H9 (cell line): ENCODE measurements around the gene RHEBL1. TPM values are rescaled to one million over a fixed set of nuclear protein-coding genes. Genes with fewer than 3 reads are reported as not detected.

Source experiments
- DNase-seq: peaks from one replicate; pipeline ENCODE4 v3.0.0-alpha.2; 2017
- H2AFZ ChIP-seq: one replicate; pipeline ENCODE4 v1.6.1; 2013; ENCODE audit warnings: mild to moderate bottlenecking, low read length, control low read depth, moderate library complexity
- H2AK5ac ChIP-seq: 2 replicates; pipeline ENCODE4 v1.6.1; 2013; ENCODE audit warnings: low read length, control low read depth, mixed read lengths; ENCODE audit not compliant: insufficient read length
- H2BK120ac ChIP-seq: one replicate; pipeline ENCODE4 v1.6.1; 2013; ENCODE audit warnings: low read depth, mild to moderate bottlenecking, low read length, control low read depth, inconsistent platforms; ENCODE audit not compliant: poor library complexity, severe bottlenecking
- H2BK12ac ChIP-seq: 2 replicates; pipeline ENCODE4 v1.6.1; 2013; ENCODE audit warnings: low read length, control low read depth, mixed read lengths, low read depth; ENCODE audit not compliant: insufficient read length
- H2BK15ac ChIP-seq: 2 replicates; pipeline ENCODE4 v1.6.1; 2013; ENCODE audit warnings: low read depth, low read length, control low read depth
- H2BK20ac ChIP-seq: one replicate; pipeline ENCODE4 v1.6.1; 2013; ENCODE audit warnings: low read depth, mild to moderate bottlenecking, low read length, control low read depth, inconsistent platforms; ENCODE audit not compliant: poor library complexity, severe bottlenecking
- H2BK5ac ChIP-seq: 2 replicates; pipeline ENCODE4 v1.6.1; 2013; ENCODE audit warnings: low read length, control low read depth, mixed read lengths; ENCODE audit not compliant: insufficient read length
- H3K14ac ChIP-seq: 2 replicates; pipeline ENCODE4 v1.6.1; 2013; ENCODE audit warnings: low read length, control low read depth; ENCODE audit not compliant: insufficient read depth
- H3K18ac ChIP-seq: 2 replicates; pipeline ENCODE4 v1.6.1; 2013; ENCODE audit warnings: low read depth, mild to moderate bottlenecking, mixed read lengths, low read length, control low read depth; ENCODE audit not compliant: insufficient read length
- H3K23ac ChIP-seq: 2 replicates; pipeline ENCODE4 v1.6.1; 2013; ENCODE audit warnings: low read length, control low read depth, mixed read lengths, low read depth; ENCODE audit not compliant: insufficient read length
- H3K23me2 ChIP-seq: 2 replicates; pipeline ENCODE4 v1.6.1; 2013; ENCODE audit warnings: low read depth, mild to moderate bottlenecking, mixed read lengths, low read length, control low read depth; ENCODE audit not compliant: insufficient read length, poor library complexity, severe bottlenecking
- H3K27ac ChIP-seq: 2 replicates; pipeline ENCODE4 v1.5.1; 2013; ENCODE audit warnings: low read length, control low read depth, mixed read lengths, low read depth; ENCODE audit not compliant: insufficient read length
- H3K27me3 ChIP-seq: 2 replicates; pipeline ENCODE4 v1.6.1; 2013; ENCODE audit warnings: low read length, control low read depth, inconsistent platforms; ENCODE audit not compliant: insufficient read depth
- H3K4ac ChIP-seq: 2 replicates; pipeline ENCODE4 v1.6.1; 2013; ENCODE audit warnings: low read depth, mild to moderate bottlenecking, control low read depth, inconsistent platforms, low read length, moderate library complexity
- H3K4me1 ChIP-seq: 2 replicates; pipeline ENCODE4 v1.6.1; 2013; ENCODE audit warnings: low read length, control low read depth, inconsistent platforms; ENCODE audit not compliant: insufficient read depth
- H3K4me2 ChIP-seq: 2 replicates; pipeline ENCODE4 v1.6.1; 2013; ENCODE audit warnings: low read length, control low read depth, mixed read lengths; ENCODE audit not compliant: insufficient read length, insufficient read depth
- H3K56ac ChIP-seq: 2 replicates; pipeline ENCODE4 v1.6.1; 2013; ENCODE audit warnings: low read depth, mild to moderate bottlenecking, mixed read lengths, low read length, control low read depth; ENCODE audit not compliant: insufficient read length
- H3K79me1 ChIP-seq: 2 replicates; pipeline ENCODE4 v1.6.1; 2013; ENCODE audit warnings: low read depth, mild to moderate bottlenecking, moderate library complexity, low read length, control low read depth, inconsistent platforms; ENCODE audit not compliant: insufficient read depth, poor library complexity, severe bottlenecking
- H3K79me2 ChIP-seq: 2 replicates; pipeline ENCODE4 v1.6.1; 2013; ENCODE audit warnings: low read length, control low read depth, inconsistent platforms; ENCODE audit not compliant: insufficient read depth
- H3K9ac ChIP-seq: 2 replicates; pipeline ENCODE4 v1.6.1; 2013; ENCODE audit warnings: low read length, control low read depth, mixed read lengths; ENCODE audit not compliant: insufficient read length; ENCODE audit errors: extremely low read depth
- H3K9me3 ChIP-seq: one replicate; pipeline ENCODE4 v1.6.1; 2013; ENCODE audit warnings: low read depth, low read length, inconsistent platforms; ENCODE audit not compliant: control insufficient read depth
- H3T11ph ChIP-seq: one replicate; pipeline ENCODE4 v1.6.1; 2013; ENCODE audit warnings: mild to moderate bottlenecking, low read length, control low read depth, inconsistent platforms
- H4K20me1 ChIP-seq: one replicate; pipeline ENCODE4 v1.6.1; 2013; ENCODE audit not compliant: control insufficient read depth, insufficient read length, insufficient read depth
- H4K5ac ChIP-seq: 2 replicates; pipeline ENCODE4 v1.6.1; 2013; ENCODE audit warnings: low read depth, mild to moderate bottlenecking, mixed read lengths, low read length, control low read depth; ENCODE audit not compliant: insufficient read length
- H4K8ac ChIP-seq: replicated peaks from 2 replicates; pipeline ENCODE4 v1.6.1; 2013; ENCODE audit warnings: low read length, control low read depth, mixed read lengths, low read depth; ENCODE audit not compliant: insufficient read length
- H4K91ac ChIP-seq: 2 replicates; pipeline ENCODE4 v1.6.1; 2013; ENCODE audit warnings: low read depth, mild to moderate bottlenecking, moderate library complexity, mixed read lengths, low read length, control low read depth; ENCODE audit not compliant: insufficient read length
- H3K27ac Mint-ChIP-seq, 3 experiments: 2 replicates in 2 of 3; 3 replicates in 1 of 3; pipeline ENCODE4 v1.8.0; 2020 to 2021; ENCODE audit warnings: mixed read lengths in 3 of 3, mild to moderate bottlenecking in 1 of 3, moderate library complexity in 1 of 3
- H3K27me3 Mint-ChIP-seq: 2 replicates; pipeline ENCODE4 v1.8.0; 2021; ENCODE audit warnings: low read depth, mild to moderate bottlenecking, moderate library complexity, mixed read lengths
- H3K36me3 Mint-ChIP-seq, 3 experiments: 2 replicates in 2 of 3; 3 replicates in 1 of 3; pipeline ENCODE4 v1.8.0; 2020 to 2021; ENCODE audit warnings: low read depth in 3 of 3, mixed read lengths in 3 of 3; ENCODE audit not compliant: insufficient read depth in 1 of 3
- H3K4me1 Mint-ChIP-seq, 2 experiments: 2 replicates each; pipeline ENCODE4 v1.8.0; 2020; ENCODE audit warnings: mixed read lengths in 2 of 2
- H3K4me3 Mint-ChIP-seq, 2 experiments: 2 replicates in 1 of 2; 3 replicates in 1 of 2; pipeline ENCODE4 v1.8.0; 2020 to 2021; ENCODE audit warnings: mild to moderate bottlenecking in 2 of 2, mixed read lengths in 2 of 2, moderate library complexity in 1 of 2
- H3K9me3 Mint-ChIP-seq, 2 experiments: 2 replicates in 1 of 2; 3 replicates in 1 of 2; pipeline ENCODE4 v1.8.0; 2020; ENCODE audit warnings: mild to moderate bottlenecking in 2 of 2, mixed read lengths in 2 of 2, moderate library complexity in 1 of 2
- CTCF ChIP-seq: fragments of 200-600 bp; sonication (generic); conservative IDR thresholded peaks from 3 replicates; pipeline ENCODE4 v1.8.0; 2021; ENCODE audit warnings: antibody characterized with exemption, mild to moderate bottlenecking
- WGBS: extraction: QIAGEN DNeasy Blood & Tissue Kit; methylation state at CpG from one replicate; pipeline ENCODE4 v1.1.7; 2013; ENCODE audit warnings: missing lambda C conversion rate, low lambda C conversion rate, mixed read lengths; ENCODE audit not compliant: insufficient read length; ENCODE audit errors: extremely low coverage; 5-methylcytosine and 5-hydroxymethylcytosine counted together
- total RNA-seq: library from RNA; stranded (reverse); gene quantifications from 2 replicates; pipeline ENCODE4 v1.2.1, GENCODE V29; 2021

The RHEBL1 gene
- total RNA-seq, 1 experiment from 2014 or later = 4.0 TPM

GRCh38 chr12:49019120-49019430 lies 50.7 kb downstream of the RHEBL1 start:
- Mint-ChIP-seq H3K27me3 (no peaks in the 10 kb centered on the region; the same call in 1 of the 2 replicates), H3K4me3 (peak overlapping the region; percentile 89 to 93), H3K4me1 (peaks cover 15% of the 10 kb centered on the region in 2 experiments), H3K27ac (peak overlapping the region; percentile 98 to 99 (median 99)), H3K36me3 (peaks cover 10 to 34% (median 29%) of the 10 kb centered on the region in 3 experiments), H3K9me3 (no peaks in the 10 kb centered on the region)
- Histone ChIP-seq H4K20me1 (no peaks in the 10 kb centered on the region), H2BK15ac (no peak overlapping the region), H2AK5ac (no peak overlapping the region), H4K5ac (peak overlapping the region; percentile 93), H3K14ac (peak overlapping the region; percentile 64; the same call in 1 of the 2 replicates), H3K79me2 (no peaks in the 10 kb centered on the region), H3K27me3 (no peaks in the 10 kb centered on the region), H3K23me2 (peaks cover 9% of the 10 kb centered on the region), H2AFZ (no peak overlapping the region), H2BK12ac (no peak overlapping the region), H4K8ac (peak overlapping the region; percentile 53), H2BK20ac (no peak overlapping the region), H2BK5ac (no peak overlapping the region), H3K23ac (no peak overlapping the region), H3K56ac (no peak overlapping the region), H3K79me1 (peaks cover 3% of the 10 kb centered on the region), H3K27ac (peak overlapping the region; percentile 91), H3K4me2 (peak overlapping the region; percentile 91), H3K9ac (peak overlapping the region; percentile 97), H4K91ac (no peak overlapping the region), H3T11ph (no peak overlapping the region), H3K18ac (peak overlapping the region; percentile 85), H3K4me1 (no peaks in the 10 kb centered on the region), H2BK120ac (peak overlapping the region; percentile 78), H3K9me3 (no peaks in the 10 kb centered on the region), H3K4ac (no peak overlapping the region; the same call in 1 of the 2 replicates)
- no peak for DNase-seq
- no peak for TF ChIP-seq CTCF
- no CpG with 5 or more reads among the region's 8 CpGs for WGBS
